VCaP (cell line): ENCODE data around the gene FGD3.

Source experiments
- H3K27ac ChIP-seq: fragments of 450-650 bp; 2 replicates; pipeline ENCODE4 v1.5.1; 2017
- TF ChIP-seq, protein P1 (sequence below): fragments of 450-650 bp; conservative IDR thresholded peaks from 2 replicates; pipeline ENCODE4 v1.5.1; 2017; ENCODE audit warnings: mild to moderate bottlenecking, moderate library complexity

FGD3 gene

DNA sequence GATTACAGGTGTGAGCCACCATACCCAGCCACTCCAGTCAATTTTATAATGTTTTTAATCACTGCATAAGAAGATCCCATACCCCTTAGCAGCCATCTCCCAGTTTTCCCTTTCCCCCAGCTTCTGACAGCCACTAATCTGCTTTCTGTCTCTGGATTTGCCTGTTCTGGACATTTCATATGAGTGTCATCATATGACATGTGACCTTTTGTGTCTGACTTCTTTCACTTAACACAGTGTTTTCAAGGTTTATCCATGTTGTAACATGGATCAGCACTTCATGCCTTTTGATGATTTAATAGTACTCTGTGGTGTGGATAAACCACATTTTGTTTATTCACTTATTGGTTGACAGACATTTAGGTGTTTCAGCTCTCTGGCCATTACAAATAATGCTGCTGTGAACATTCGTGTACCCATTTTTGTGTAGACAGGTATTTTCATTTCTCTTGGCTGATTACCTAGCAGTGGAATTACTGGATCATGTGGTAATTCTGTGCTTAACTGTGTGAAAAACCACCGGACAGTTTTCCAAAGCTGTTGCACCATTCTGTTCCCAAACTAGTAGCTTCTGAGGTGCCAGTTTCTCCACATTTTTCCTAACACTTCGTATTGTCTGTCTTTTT, 119.8 kb downstream of the FGD3 start:
- TF ChIP-seq, protein P1, sequence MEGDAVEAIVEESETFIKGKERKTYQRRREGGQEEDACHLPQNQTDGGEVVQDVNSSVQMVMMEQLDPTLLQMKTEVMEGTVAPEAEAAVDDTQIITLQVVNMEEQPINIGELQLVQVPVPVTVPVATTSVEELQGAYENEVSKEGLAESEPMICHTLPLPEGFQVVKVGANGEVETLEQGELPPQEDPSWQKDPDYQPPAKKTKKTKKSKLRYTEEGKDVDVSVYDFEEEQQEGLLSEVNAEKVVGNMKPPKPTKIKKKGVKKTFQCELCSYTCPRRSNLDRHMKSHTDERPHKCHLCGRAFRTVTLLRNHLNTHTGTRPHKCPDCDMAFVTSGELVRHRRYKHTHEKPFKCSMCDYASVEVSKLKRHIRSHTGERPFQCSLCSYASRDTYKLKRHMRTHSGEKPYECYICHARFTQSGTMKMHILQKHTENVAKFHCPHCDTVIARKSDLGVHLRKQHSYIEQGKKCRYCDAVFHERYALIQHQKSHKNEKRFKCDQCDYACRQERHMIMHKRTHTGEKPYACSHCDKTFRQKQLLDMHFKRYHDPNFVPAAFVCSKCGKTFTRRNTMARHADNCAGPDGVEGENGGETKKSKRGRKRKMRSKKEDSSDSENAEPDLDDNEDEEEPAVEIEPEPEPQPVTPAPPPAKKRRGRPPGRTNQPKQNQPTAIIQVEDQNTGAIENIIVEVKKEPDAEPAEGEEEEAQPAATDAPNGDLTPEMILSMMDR = no peak
- no peak overlapping the region for H3K27ac ChIP-seq

- TF ChIP-seq, protein P1 = no peak
- H3K27ac ChIP-seq = no peak overlapping the region
Measured at GRCh38 chr9:93068956-93069355, 121.6 kb downstream of the FGD3 start.

DNA sequence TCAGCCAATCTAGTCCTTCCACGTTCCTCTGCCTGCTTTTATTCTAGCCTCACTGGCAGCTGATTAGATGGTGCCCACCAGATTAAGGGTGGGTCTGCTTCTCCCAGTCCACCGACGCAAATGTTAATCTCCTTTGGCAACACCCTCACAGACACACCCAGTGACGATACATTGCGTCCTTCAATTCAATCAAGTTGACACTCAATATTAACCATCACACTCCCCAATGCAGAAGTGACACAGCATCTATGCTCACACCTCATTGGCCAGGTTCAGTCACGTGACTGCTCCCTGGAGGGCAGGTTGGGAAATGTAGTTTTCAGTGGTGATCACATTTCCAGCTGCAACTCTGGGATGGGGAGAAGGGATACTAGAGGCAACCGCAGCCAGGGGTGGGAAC, 124.1 kb downstream of the FGD3 start:
- no peak overlapping the region for H3K27ac ChIP-seq
- TF ChIP-seq, protein P1 = no peak

GRCh38 chr9:93072383-93072795, 125.1 kb downstream of the FGD3 start:
- TF ChIP-seq, protein P1 = no peak
- peak overlapping the region; percentile 45 for H3K27ac ChIP-seq

GRCh38 chr9:93076101-93076791, 128.9 kb downstream of the FGD3 start:
- TF ChIP-seq, protein P1 = no peak

DNA sequence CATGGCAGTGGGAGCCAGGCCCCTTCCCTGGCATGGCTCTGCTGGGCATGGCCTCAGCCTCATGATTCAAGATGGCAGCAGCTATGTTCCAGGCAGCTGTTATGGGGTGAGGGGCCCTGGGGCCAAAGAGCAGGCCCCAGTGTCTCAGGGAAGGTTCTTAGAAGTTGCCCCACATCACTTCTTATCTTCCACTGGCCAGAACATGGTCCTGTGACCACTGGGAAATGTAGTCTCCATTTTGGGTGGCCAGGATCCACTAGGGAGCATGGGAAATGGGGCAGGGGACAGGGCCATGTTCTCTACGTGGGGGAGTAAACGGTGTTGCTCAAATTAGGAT, 129.4 kb downstream of the FGD3 start:
- TF ChIP-seq, protein P1 = no peak
- H3K27ac ChIP-seq = no peak overlapping the region

More at GRCh38 chr9:93076101-93076791, 128.9 kb downstream of the FGD3 start:
- H3K27ac ChIP-seq = no peak overlapping the region

DNA sequence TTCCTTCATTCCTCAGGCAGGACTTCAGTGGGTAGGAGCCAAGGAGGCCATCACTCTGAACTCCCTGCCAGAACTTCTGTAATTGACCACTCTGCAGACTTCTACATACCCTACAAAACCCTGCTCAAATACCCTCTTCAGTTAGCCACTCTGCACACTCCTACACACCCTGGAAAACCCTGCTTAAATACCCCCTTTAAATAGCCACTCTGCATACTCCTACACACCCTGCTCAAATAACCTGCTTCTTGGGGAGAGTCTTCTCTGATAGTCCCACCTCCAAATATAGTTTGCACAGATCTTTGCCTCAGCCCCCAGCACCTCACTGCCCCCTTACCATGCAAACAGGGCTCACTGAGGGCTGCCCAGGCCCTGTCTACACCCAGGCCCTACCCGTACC, 130.0 kb downstream of the FGD3 start:
- TF ChIP-seq, protein P1 = no peak
- H3K27ac ChIP-seq = no peak overlapping the region
